Sigmoid colon (tissue), 7 donors: ENCODE data around the gene FADS1. TPM values are rescaled to one million over a fixed set of nuclear protein-coding genes. Genes with fewer than 3 reads are reported as not detected.

Experiments
- DNase-seq: peaks from one replicate; pipeline ENCODE4 v3.0.0-alpha.2; 2019
- H3K27ac ChIP-seq, 4 donors: fragments of 200-600 bp; sonication (generic); one replicate each; pipeline ENCODE4 v1.5.1; 2016 to 2019; ENCODE audit warnings: mild to moderate bottlenecking in 1 of 4
- H3K27me3 ChIP-seq, 3 donors: fragments of 200-600 bp; sonication (generic); one replicate each; pipeline ENCODE4 v1.5.1; 2019; ENCODE audit warnings: mild to moderate bottlenecking in 1 of 3
- H3K36me3 ChIP-seq, 4 donors: fragments of 200-600 bp; sonication (generic); one replicate each; pipeline ENCODE4 v1.5.1; 2016 to 2019
- H3K4me1 ChIP-seq, 4 donors: fragments of 200-600 bp; sonication (generic); one replicate each; pipeline ENCODE4 v1.5.1; 2017 to 2019
- H3K4me3 ChIP-seq, 4 donors: fragments of 200-600 bp; sonication (generic); one replicate each; pipeline ENCODE4 v1.5.1; 2017 to 2019; ENCODE audit warnings: mild to moderate bottlenecking in 2 of 4, moderate library complexity in 1 of 4
- H3K9me3 ChIP-seq, 4 donors: fragments of 200-600 bp in 3 of 4; sonication (generic) in 3 of 4; one replicate each; pipeline versions ENCODE4 v1.5.1 to v1.6.1; 2013 to 2019
- CTCF ChIP-seq, 4 experiments: fragments of 450-650 bp in 3 of 4; fragments of 200-600 bp in 1 of 4; IDR thresholded peaks; one replicate each; pipeline ENCODE4 v1.5.1; 2016 to 2019; ENCODE audit warnings: antibody characterized with exemption in 4 of 4, mild to moderate bottlenecking in 3 of 4, moderate library complexity in 2 of 4
- EP300 ChIP-seq, 4 donors: sonication (generic); formaldehyde crosslinking; IDR thresholded peaks; one replicate each; pipeline ENCODE4 v1.6.1; 2017; ENCODE audit warnings: antibody characterized with exemption in 4 of 4
- POLR2A ChIP-seq, 2 donors: fragments of 450-650 bp; IDR thresholded peaks; one replicate each; pipeline ENCODE4 v1.6.1; 2016; ENCODE audit warnings: antibody characterized with exemption in 2 of 2, mild to moderate bottlenecking in 2 of 2, moderate library complexity in 2 of 2
- POLR2AphosphoS5 ChIP-seq, 4 donors: sonication (generic); formaldehyde crosslinking; IDR thresholded peaks; one replicate each; pipeline ENCODE4 v1.6.1; 2017; ENCODE audit warnings: antibody characterized with exemption in 4 of 4
- WGBS, 2 donors: extraction: QIAGEN DNeasy Blood & Tissue Kit; methylation state at CpG; one replicate each; pipeline ENCODE4 v1.1.7; 2013; 5-methylcytosine and 5-hydroxymethylcytosine counted together
- intact Hi-C: fragments of 100-400 bp; cut with DNase I; formaldehyde crosslinking; loops from one replicate; pipeline ENCODE4 v1.15.1; 2023
- polyA plus RNA-seq, 3 donors: library from polyadenylated mRNA; stranded (reverse); fragments of 200-250 nt; gene quantifications; one replicate each; pipeline ENCODE4 v1.2.3, GENCODE V29; 2013
- total RNA-seq, 4 donors: library from RNA; depleted of rRNA; stranded (reverse); fragments of >200 nt; gene quantifications; one replicate each; pipeline ENCODE4 v1.1.0, GENCODE V29; 2016
- donor health status: healthy with polysubstance abuse.
- donor health status: Bipolar disorder and iron deficiency.
- donor health status: healthy.

The FADS1 gene
- total and polyA plus RNA-seq, 7 donors, result 1.2 to 17.7 (median 12.6) TPM

DNA sequence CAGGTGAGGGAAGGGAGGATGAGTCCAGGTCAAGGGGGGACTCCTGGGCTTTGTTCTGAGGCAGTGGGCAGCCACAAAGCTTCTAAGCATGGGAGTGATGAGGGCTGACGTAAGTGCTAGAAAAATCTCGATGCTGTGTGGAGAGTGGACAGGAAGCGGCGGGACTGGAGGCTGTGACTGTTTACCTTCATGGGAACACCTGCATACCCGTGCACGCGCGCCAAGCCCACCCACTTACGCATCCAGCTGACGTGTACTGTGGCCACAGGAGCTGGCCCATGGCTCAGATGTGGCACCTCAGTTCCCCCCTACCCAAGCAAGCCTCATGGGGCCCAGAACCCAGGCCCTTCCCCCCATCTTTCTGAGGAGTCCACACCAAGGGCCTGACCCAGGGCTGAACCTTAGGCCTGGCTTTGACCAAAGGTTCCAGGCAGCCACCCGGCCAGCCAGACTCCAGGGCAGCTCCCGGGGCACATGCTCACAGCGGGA is 50.4 kb downstream of the FADS1 start:
- Histone ChIP-seq H3K4me3 (no peak overlapping the region), H3K27ac (no peak overlapping the region), H3K36me3 (no peaks in the 10 kb centered on the region), H3K4me1 (no peaks in the 10 kb centered on the region), H3K27me3 (peaks cover 0 to 38% (median 0%) of the 10 kb centered on the region in 3 donors), H3K9me3 (no peaks in the 10 kb centered on the region)
- WGBS, 2 donors, result 76 to 77% methylated on average over 13 of the region's 13 CpGs
- TF ChIP-seq POLR2A (IDR thresholded peaks at IDR 0.05) (no peak), CTCF (IDR thresholded peaks at IDR 0.05) (no peak), POLR2AphosphoS5 (IDR thresholded peaks at IDR 0.05) (no peak), EP300 (IDR thresholded peaks at IDR 0.05) (no peak)
- DNase-seq, result no peak
- intact Hi-C loops, result no loop called here

- peaks cover 0 to 38% (median 0%) of the 10 kb centered on the region in 3 donors for H3K27me3 ChIP-seq
- 90 to 91% methylated on average over 26 of the region's 26 CpGs for WGBS, 2 donors
- no peaks in the 10 kb centered on the region for H3K4me1 ChIP-seq
- TF ChIP-seq POLR2AphosphoS5 (IDR thresholded peaks at IDR 0.05) (no peak), CTCF (IDR thresholded peaks at IDR 0.05) (no peak), EP300 (IDR thresholded peaks at IDR 0.05) (no peak), POLR2A (IDR thresholded peaks at IDR 0.05) (no peak)
- no peak for DNase-seq
- intact Hi-C loops, result no loop called here
- H3K4me3 ChIP-seq, result no peak overlapping the region
- H3K27ac ChIP-seq, result no peak overlapping the region
- H3K36me3 ChIP-seq, result no peaks in the 10 kb centered on the region
- H3K9me3 ChIP-seq, result no peaks in the 10 kb centered on the region
These were observed 51.1 kb downstream of the FADS1 start for GRCh38 chr11:61765550-61766253.

DNA sequence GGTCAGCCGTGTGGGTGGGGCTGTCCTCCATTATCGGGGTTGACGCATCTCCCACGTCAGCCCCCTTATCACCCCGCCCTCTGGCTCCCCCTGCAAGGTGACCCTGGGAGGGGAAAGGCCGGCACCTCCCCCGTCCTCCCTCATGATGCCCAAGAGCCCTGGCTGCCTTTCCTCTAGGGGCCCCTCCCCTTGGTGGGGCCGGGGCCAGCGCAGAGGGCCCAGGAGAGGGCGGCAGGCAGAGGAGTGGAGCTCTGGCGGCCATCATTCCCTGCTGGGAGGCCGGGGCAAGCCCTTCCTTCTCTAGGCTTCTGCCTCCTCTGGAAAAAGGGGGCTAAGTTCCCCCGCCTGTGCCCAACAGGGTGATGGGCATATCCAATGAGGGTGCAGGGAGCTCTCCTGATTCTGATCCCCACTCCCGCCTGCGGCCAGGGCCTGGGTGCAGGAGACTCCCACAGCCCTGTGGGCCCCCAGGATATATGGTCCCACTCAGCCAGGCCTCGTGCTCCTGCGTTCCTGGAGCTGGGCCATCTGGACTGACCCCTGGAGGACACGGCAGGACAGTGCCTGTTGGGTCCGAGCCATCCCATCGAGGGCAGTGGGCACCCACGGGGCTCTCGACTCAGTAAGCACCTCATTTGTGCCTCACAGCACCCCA is 52.1 kb downstream of the FADS1 start:
- no peak for DNase-seq
- Histone ChIP-seq H3K9me3 (no peaks in the 10 kb centered on the region), H3K27ac (no peak overlapping the region), H3K4me3 (no peak overlapping the region), H3K36me3 (no peaks in the 10 kb centered on the region), H3K27me3 (peaks cover 0 to 38% (median 0%) of the 10 kb centered on the region in 3 donors), H3K4me1 (no peaks in the 10 kb centered on the region)
- 76 to 77% methylated on average over 22 of the region's 22 CpGs for WGBS, 2 donors
- intact Hi-C loops, result no loop called here
- no peak for TF ChIP-seq POLR2AphosphoS5 (IDR thresholded peaks at IDR 0.05)
- no peak for TF ChIP-seq POLR2A (IDR thresholded peaks at IDR 0.05)
- TF ChIP-seq CTCF (IDR thresholded peaks at IDR 0.05), result no peak
- no peak for TF ChIP-seq EP300 (IDR thresholded peaks at IDR 0.05)

GRCh38 chr11:61763930-61764605 is 52.7 kb downstream of the FADS1 start:
- H3K36me3 ChIP-seq, result no peaks in the 10 kb centered on the region
- no peak for TF ChIP-seq POLR2AphosphoS5 (IDR thresholded peaks at IDR 0.05)
- TF ChIP-seq EP300 (IDR thresholded peaks at IDR 0.05), result no peak
- no peak for TF ChIP-seq CTCF (IDR thresholded peaks at IDR 0.05)
- TF ChIP-seq POLR2A (IDR thresholded peaks at IDR 0.05), result no peak
- peaks cover 0 to 31% (median 0%) of the 10 kb centered on the region in 3 donors for H3K27me3 ChIP-seq
- no peak overlapping the region for H3K4me3 ChIP-seq
- H3K27ac ChIP-seq, result no peak overlapping the region
- 81 to 85% methylated on average over 23 of the region's 23 CpGs for WGBS, 2 donors
- no peaks in the 10 kb centered on the region for H3K4me1 ChIP-seq
- intact Hi-C loops, result no loop called here
- no peak for DNase-seq
- H3K9me3 ChIP-seq, result no peaks in the 10 kb centered on the region
